Panc1 (cell line): ENCODE data around the gene PPL. TPM values are rescaled to one million over a fixed set of nuclear protein-coding genes. Genes with fewer than 3 reads are reported as not detected.

Experiments
- ATAC-seq: fragments of 200-7000 bp; cut with Tn5 transposase; 2 replicates; pipeline ENCODE4 v1.9.1; 2020; ENCODE audit warnings: mild to moderate bottlenecking, moderate library complexity
- BruUV-seq: library from RNA; stranded (reverse); fragments of 400-500 nt; replicated peaks from 2 replicates; lab custom pipeline; 2021; lab: Mats Ljungman, UMichigan
- CTCF ChIA-PET: fragments of 300-600 bp; sonication (Branson Sonifier 250); formaldehyde crosslinking; loops from one replicate; lab custom pipeline; 2022; ENCODE audit warnings: antibody characterized with exemption; lab: Charles Lee
- POLR2A ChIA-PET: fragments of 300-600 bp; sonication (Branson Sonifier 250); formaldehyde crosslinking; loops from one replicate; lab custom pipeline; 2022; ENCODE audit warnings: antibody characterized with exemption; lab: Charles Lee
- DNase-seq: peaks from one replicate; pipeline ENCODE4 v3.0.0-alpha.2; 2010; ENCODE audit warnings: low read depth, low spot score
- H3K27ac ChIP-seq: 2 replicates; pipeline ENCODE4 v1.5.1; 2011; ENCODE audit warnings: mild to moderate bottlenecking, low read length, inconsistent platforms
- H3K27me3 ChIP-seq: fragments of 200-500 bp; sonication (Bioruptor generic); 2 replicates; pipeline ENCODE4 v1.6.0; 2014; ENCODE audit warnings: low read length, inconsistent platforms; ENCODE audit not compliant: control insufficient read depth, insufficient read depth
- H3K36me3 ChIP-seq: fragments of 200-500 bp; sonication (Bioruptor generic); 2 replicates; pipeline ENCODE4 v1.5.1; 2014; ENCODE audit warnings: inconsistent platforms, mild to moderate bottlenecking, low read length, moderate library complexity; ENCODE audit not compliant: control insufficient read depth, insufficient read depth
- H3K4me1 ChIP-seq: 2 replicates; pipeline ENCODE4 v1.5.1; 2011; ENCODE audit warnings: inconsistent platforms, mild to moderate bottlenecking, low read length, moderate library complexity; ENCODE audit not compliant: control insufficient read depth, insufficient read depth
- H3K4me3 ChIP-seq, 2 experiments: 2 replicates each; pipeline ENCODE4 v1.5.1; 2011 to 2012; ENCODE audit warnings: low read depth in 2 of 2, low read length in 2 of 2, mild to moderate bottlenecking in 2 of 2, inconsistent platforms in 1 of 2, moderate library complexity in 1 of 2
- H3K9me3 ChIP-seq: fragments of 200-500 bp; sonication (Bioruptor generic); 2 replicates; pipeline ENCODE4 v1.5.1; 2014; ENCODE audit warnings: low read depth, mild to moderate bottlenecking, inconsistent platforms, low read length, moderate library complexity; ENCODE audit not compliant: control insufficient read depth, insufficient read depth
- CTCF ChIP-seq: fragments of 450-650 bp; IDR thresholded peaks from 2 replicates; pipeline ENCODE4 v1.5.1; 2017; ENCODE audit warnings: mild to moderate bottlenecking
- POLR2AphosphoS5 ChIP-seq: IDR thresholded peaks from 2 replicates; pipeline ENCODE4 v1.6.1; 2012; ENCODE audit warnings: mild to moderate bottlenecking, low read depth, low read length, moderate library complexity
- REST ChIP-seq, 2 experiments: IDR thresholded peaks; 2 replicates each; pipeline ENCODE4 v1.6.1; 2011 to 2012; ENCODE audit warnings: low read depth in 2 of 2, control low read depth in 1 of 2, low read length in 1 of 2, mild to moderate bottlenecking in 1 of 2, moderate library complexity in 1 of 2; ENCODE audit not compliant: insufficient read depth in 1 of 2
- SIN3A ChIP-seq: IDR thresholded peaks from 2 replicates; pipeline ENCODE4 v1.6.1; 2012; ENCODE audit warnings: low read depth, mild to moderate bottlenecking, low read length, moderate library complexity, borderline replicate concordance; ENCODE audit not compliant: insufficient read depth
- TCF7L2 ChIP-seq: IDR thresholded peaks from 2 replicates; pipeline ENCODE4 v1.6.1; 2011; ENCODE audit warnings: mild to moderate bottlenecking, low read depth, low read length, inconsistent platforms
- in situ Hi-C: cut with HindIII; loops from 2 replicates; pipeline ENCODE4 v1.10.0; 2016; ENCODE audit warnings: low sequenced_read_pairs, low pct_unique_long_range_greater_than_20kb
- intact Hi-C: fragments of 100-400 bp; cut with micrococcal nuclease; formaldehyde crosslinking; loops from one replicate; pipeline ENCODE4 v1.10.0; 2022; ENCODE audit not compliant: unreplicated experiment
- total RNA-seq: library from RNA; stranded (reverse); gene quantifications from one replicate; pipeline ENCODE4 v1.2.1, GENCODE V29; 2021; ENCODE audit not compliant: unreplicated experiment

Gene PPL
- total RNA-seq, 1 experiment from 2014 or later, result 89.4 TPM

- intact Hi-C loops (no loop called here), in situ Hi-C loops (no loop called here)
- H3K27me3 ChIP-seq, result no peaks in the 10 kb centered on the region
- no peak for TF ChIP-seq POLR2AphosphoS5
- no peak for TF ChIP-seq REST (IDR thresholded peaks at IDR 0.05; ENCODE audit: insufficient read depth in 1 of 2, low read depth in 2 of 2, low read length in 1 of 2)
- TF ChIP-seq TCF7L2, result no peak
- no peak for TF ChIP-seq SIN3A
- TF ChIP-seq CTCF, result no peak
- H3K36me3 ChIP-seq, result peaks cover 17% of the 10 kb centered on the region
- DNase-seq, result no peak
- H3K9me3 ChIP-seq, result no peaks in the 10 kb centered on the region
- H3K4me3 ChIP-seq, result no peak overlapping the region
- CTCF ChIA-PET, result no interaction called here
- POLR2A ChIA-PET, result no interaction called here
- ATAC-seq, result no peak
- no peaks in the 10 kb centered on the region for H3K4me1 ChIP-seq
- no peak overlapping the region for H3K27ac ChIP-seq
- no TSS peak for BruUV-seq
These were observed 65.9 kb downstream of the PPL start for GRCh38 chr16:4871071-4871470.

- intact Hi-C loops (no loop called here), in situ Hi-C loops (no loop called here)
- H3K4me3 ChIP-seq, result no peak overlapping the region
- no peaks in the 10 kb centered on the region for H3K4me1 ChIP-seq
- H3K27ac ChIP-seq, result no peak overlapping the region
- ChIA-PET POLR2A (no interaction called here), CTCF (no interaction called here)
- DNase-seq, result no peak
- H3K9me3 ChIP-seq, result no peaks in the 10 kb centered on the region
- TF ChIP-seq SIN3A (no peak), CTCF (no peak), TCF7L2 (no peak), POLR2AphosphoS5 (no peak), REST (IDR thresholded peaks at IDR 0.05; ENCODE audit: insufficient read depth in 1 of 2, low read depth in 2 of 2, low read length in 1 of 2) (no peak)
- H3K36me3 ChIP-seq, result peaks cover 14% of the 10 kb centered on the region
- no peak for ATAC-seq
- no TSS peak for BruUV-seq
- no peaks in the 10 kb centered on the region for H3K27me3 ChIP-seq
These were observed 66.7 kb downstream of the PPL start for GRCh38 chr16:4870138-4870671.
